DOHH2 (cell line): ENCODE measurements around the gene FNIP1.
"Not testable (repeated sequence)": the region's sequence is repeated elsewhere in the genome, so short reads cannot be mapped to it uniquely, and the experiment has no call there.

Experiments
- CTCF ChIP-seq: fragments of 200-600 bp; sonication (generic); IDR thresholded peaks from one replicate; pipeline ENCODE4 v1.5.1; 2014; ENCODE audit warnings: antibody characterized with exemption, mild to moderate bottlenecking, low read depth, low read length; ENCODE audit not compliant: poor library complexity, severe bottlenecking
- EZH2phosphoT487 ChIP-seq: fragments of 200-600 bp; sonication (generic); IDR thresholded peaks from 2 replicates; pipeline ENCODE4 v1.6.1; 2017; ENCODE audit warnings: borderline replicate concordance, mild to moderate bottlenecking, antibody characterized with exemption, low read length, moderate library complexity, mixed read lengths

GRCh38 chr5:131621164-131621563 is 175.7 kb downstream of the FNIP1 start:
- not testable (repeated sequence) for TF ChIP-seq CTCF, EZH2phosphoT487
